Upper lobe of right lung (tissue), 1 donor: ENCODE data around the gene SAT2. TPM values are rescaled to one million over a fixed set of nuclear protein-coding genes. Genes with fewer than 3 reads are reported as not detected.
A peak's percentile ranks its signal among the peaks of the same experiment; 100 is the strongest.

Experiments used
- ATAC-seq: fragments of 200-7000 bp; cut with Tn5 transposase; one replicate; pipeline ENCODE4 v1.9.1; 2020; ENCODE audit warnings: mild to moderate bottlenecking, moderate library complexity
- DNase-seq: peaks from one replicate; pipeline ENCODE4 v3.0.0-alpha.2; 2020
- H3K27ac ChIP-seq: fragments of 200-600 bp; one replicate; pipeline ENCODE4 v1.8.0; 2022
- H3K27me3 ChIP-seq: fragments of 200-600 bp; one replicate; pipeline ENCODE4 v1.8.0; 2022; ENCODE audit warnings: mild to moderate bottlenecking
- H3K36me3 ChIP-seq: fragments of 200-600 bp; one replicate; pipeline ENCODE4 v1.8.0; 2022
- H3K4me1 ChIP-seq: fragments of 200-600 bp; one replicate; pipeline ENCODE4 v1.8.0; 2022
- H3K4me3 ChIP-seq: fragments of 200-600 bp; one replicate; pipeline ENCODE4 v1.8.0; 2022; ENCODE audit warnings: mild to moderate bottlenecking
- H3K9me3 ChIP-seq: fragments of 200-600 bp; one replicate; pipeline ENCODE4 v1.8.0; 2022
- CTCF ChIP-seq: fragments of 200-600 bp; IDR thresholded peaks from one replicate; pipeline ENCODE4 v1.8.0; 2022; ENCODE audit warnings: antibody characterized with exemption
- intact Hi-C: fragments of 100-400 bp; cut with DNase I; formaldehyde crosslinking; loops from one replicate; pipeline ENCODE4 v1.11.0; 2022
- long read RNA-seq: library from polyadenylated mRNA; unstranded; transcript quantifications from one replicate; pipeline ENCODE4 v2.0.0, GENCODE V29; 2021
- total RNA-seq: library from RNA; stranded (reverse); fragmentation: NEBNext Ultra II Directional; extraction: Animal tissue kit (Norgen Biotek cat#: 25700); gene quantifications from one replicate; pipeline ENCODE4 v1.2.1, GENCODE V29; 2021
- donor health status: DM: no; HTN: yes; CAD: no; lungs with severe emphysema.

Gene SAT2
- 81.7 TPM for total RNA-seq
- long read RNA-seq, transcript SAT2-202 (6 exons, 974 nt) = major isoform, 18 of 46 reads
- long read RNA-seq, transcript SAT2-201 (6 exons, 946 nt) = minor isoform, 6 of 46 reads
- long read RNA-seq, partial matches to known transcripts = 5 of 46 reads
- long read RNA-seq, other reads (novel, unspliced or antisense) = 5 of 46 reads

GRCh38 chr17:7627250-7628121, at the start of gene SAT2:
Gene SAT2, minus strand, starts transcription at chr17:7627821. Its CDS starts 186 bp downstream, at chr17:7627635.
- peak; percentile 96 for DNase-seq
- Histone ChIP-seq H3K4me3 (peak within 1 kb of the TSS; percentile 86), H3K27me3 (no peaks in the 10 kb centered on the region), H3K27ac (peak within 1 kb of the TSS; percentile 89), H3K9me3 (no peaks in the 10 kb centered on the region), H3K36me3 (peaks cover 8% of the 10 kb centered on the region), H3K4me1 (peaks cover 7% of the 10 kb centered on the region)
- peak; percentile 97 for ATAC-seq
- intact Hi-C loops = no loop called here
- no peak for TF ChIP-seq CTCF

- no peak overlapping the region for H3K27ac ChIP-seq
- DNase-seq = no peak
- intact Hi-C loops = no loop called here
These were observed 48.9 kb upstream of the SAT2 start for GRCh38 chr17:7676533-7676932.

GRCh38 chr17:7674934-7675333, 47.3 kb upstream of the SAT2 start:
- TF ChIP-seq CTCF = no peak
- Histone ChIP-seq H3K36me3 (peaks cover 61% of the 10 kb centered on the region), H3K4me3 (no peak overlapping the region), H3K27ac (no peak overlapping the region), H3K4me1 (no peaks in the 10 kb centered on the region), H3K27me3 (no peaks in the 10 kb centered on the region), H3K9me3 (peaks cover 5% of the 10 kb centered on the region)
- ATAC-seq (no peak), DNase-seq (no peak)
- intact Hi-C loops = no loop called here

More at GRCh38 chr17:7676533-7676932, 48.9 kb upstream of the SAT2 start:
- Histone ChIP-seq H3K4me3 (no peak overlapping the region), H3K9me3 (peaks cover 5% of the 10 kb centered on the region), H3K4me1 (no peaks in the 10 kb centered on the region), H3K36me3 (peaks cover 46% of the 10 kb centered on the region), H3K27me3 (no peaks in the 10 kb centered on the region)
- TF ChIP-seq CTCF = no peak
- ATAC-seq = no peak

- TF ChIP-seq CTCF = peak; percentile 43
- H3K4me3 ChIP-seq = no peak overlapping the region
- intact Hi-C loops = no loop called here
- no peaks in the 10 kb centered on the region for H3K4me1 ChIP-seq
- peaks cover 5% of the 10 kb centered on the region for H3K9me3 ChIP-seq
- no peak for ATAC-seq
- DNase-seq = no peak
- no peaks in the 10 kb centered on the region for H3K27me3 ChIP-seq
- H3K36me3 ChIP-seq = peaks cover 78% of the 10 kb centered on the region
- no peak overlapping the region for H3K27ac ChIP-seq
These were observed 45.6 kb upstream of the SAT2 start for GRCh38 chr17:7673239-7673638.

- intact Hi-C loops = no loop called here
These were observed 40.9 kb upstream of the SAT2 start for GRCh38 chr17:7668482-7668881.

More at GRCh38 chr17:7668482-7668881, 40.9 kb upstream of the SAT2 start:
- no peak for DNase-seq
- H3K4me3 ChIP-seq = no peak overlapping the region
- peaks cover 2% of the 10 kb centered on the region for H3K9me3 ChIP-seq
- H3K36me3 ChIP-seq = peaks cover 54% of the 10 kb centered on the region
- H3K4me1 ChIP-seq = no peaks in the 10 kb centered on the region
- H3K27me3 ChIP-seq = no peaks in the 10 kb centered on the region
- TF ChIP-seq CTCF = no peak
- H3K27ac ChIP-seq = no peak overlapping the region
- no peak for ATAC-seq
